Measurements from ENCODE around the gene INPP5A. TPM values are rescaled to one million over a fixed set of nuclear protein-coding genes. Genes with fewer than 3 reads are reported as not detected.

Gene INPP5A
- total RNA-seq, 1 donor from 2014 or later, result 36.4 TPM

DNA sequence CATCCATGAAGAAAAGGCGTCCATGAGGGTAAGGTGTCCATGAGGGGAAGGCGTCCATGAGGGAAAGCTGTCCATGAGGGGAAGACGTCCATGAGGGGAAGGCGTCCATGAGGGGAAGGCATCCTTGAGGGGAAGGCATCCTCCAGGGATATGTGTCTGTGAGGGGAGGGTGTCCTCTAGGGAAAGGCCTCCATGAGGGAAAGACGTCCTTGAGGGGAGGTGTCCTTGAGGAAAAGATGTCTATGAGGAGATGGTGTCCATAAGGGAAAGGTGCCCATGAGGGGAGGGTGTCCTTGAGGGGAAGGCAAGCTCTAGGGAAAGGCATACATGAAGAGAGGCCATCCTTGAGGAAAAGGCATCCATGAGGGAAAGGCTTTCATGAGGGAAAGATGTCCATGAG, 92.6 kb downstream of the INPP5A start:
- Mint-ChIP-seq H3K9me3 (ENCODE audit: unreplicated experiment) (no peaks in the 10 kb centered on the region), H3K36me3 (ENCODE audit: unreplicated experiment) (no peaks in the 10 kb centered on the region), H3K4me1 (ENCODE audit: unreplicated experiment) (peaks cover 55% of the 10 kb centered on the region), H3K4me3 (ENCODE audit: unreplicated experiment) (no peak overlapping the region), H3K27ac (ENCODE audit: unreplicated experiment) (no peak overlapping the region), H3K27me3 (ENCODE audit: unreplicated experiment) (no peaks in the 10 kb centered on the region)
- no peak for DNase-seq (ENCODE audit: extremely low spot score, unreplicated experiment)
- TF ChIP-seq, protein P1, sequence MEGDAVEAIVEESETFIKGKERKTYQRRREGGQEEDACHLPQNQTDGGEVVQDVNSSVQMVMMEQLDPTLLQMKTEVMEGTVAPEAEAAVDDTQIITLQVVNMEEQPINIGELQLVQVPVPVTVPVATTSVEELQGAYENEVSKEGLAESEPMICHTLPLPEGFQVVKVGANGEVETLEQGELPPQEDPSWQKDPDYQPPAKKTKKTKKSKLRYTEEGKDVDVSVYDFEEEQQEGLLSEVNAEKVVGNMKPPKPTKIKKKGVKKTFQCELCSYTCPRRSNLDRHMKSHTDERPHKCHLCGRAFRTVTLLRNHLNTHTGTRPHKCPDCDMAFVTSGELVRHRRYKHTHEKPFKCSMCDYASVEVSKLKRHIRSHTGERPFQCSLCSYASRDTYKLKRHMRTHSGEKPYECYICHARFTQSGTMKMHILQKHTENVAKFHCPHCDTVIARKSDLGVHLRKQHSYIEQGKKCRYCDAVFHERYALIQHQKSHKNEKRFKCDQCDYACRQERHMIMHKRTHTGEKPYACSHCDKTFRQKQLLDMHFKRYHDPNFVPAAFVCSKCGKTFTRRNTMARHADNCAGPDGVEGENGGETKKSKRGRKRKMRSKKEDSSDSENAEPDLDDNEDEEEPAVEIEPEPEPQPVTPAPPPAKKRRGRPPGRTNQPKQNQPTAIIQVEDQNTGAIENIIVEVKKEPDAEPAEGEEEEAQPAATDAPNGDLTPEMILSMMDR (IDR thresholded peaks at IDR 0.05), result no peak

DNA sequence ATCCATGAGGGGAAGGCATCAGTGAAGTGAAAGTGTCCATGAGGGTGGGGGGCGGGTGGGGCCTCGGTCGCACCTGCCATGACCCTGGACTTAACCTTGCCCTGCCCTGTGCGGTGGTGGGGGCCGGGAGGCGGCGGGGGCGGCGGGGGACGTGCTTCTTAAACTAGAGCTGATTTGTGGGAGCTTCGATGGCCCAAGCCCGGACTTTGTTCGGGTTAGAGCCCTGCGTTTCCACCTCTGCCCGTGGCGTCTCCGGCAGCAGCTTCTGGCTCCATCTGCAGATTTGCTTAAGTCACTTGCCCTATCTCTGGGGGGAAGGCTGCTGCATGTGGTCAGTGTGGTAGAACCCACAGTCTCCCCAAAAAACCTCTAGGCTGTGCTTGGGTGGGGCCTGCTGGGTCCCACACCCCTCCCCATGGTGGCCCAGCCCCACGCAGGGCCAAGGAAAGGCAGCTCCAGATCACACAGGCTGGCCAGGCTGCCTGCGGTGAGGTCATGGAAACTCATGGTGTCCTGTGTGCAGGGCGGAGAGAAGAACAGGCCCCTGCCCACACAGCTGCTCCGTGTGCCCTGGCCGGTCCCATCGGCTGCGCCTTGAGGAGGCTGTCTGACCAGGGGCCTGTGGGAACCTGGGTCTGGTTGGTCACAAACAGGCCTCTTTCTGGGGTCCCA, 93.2 kb downstream of the INPP5A start:
- H3K4me1 Mint-ChIP-seq (ENCODE audit: unreplicated experiment), result peaks cover 53% of the 10 kb centered on the region

DNA sequence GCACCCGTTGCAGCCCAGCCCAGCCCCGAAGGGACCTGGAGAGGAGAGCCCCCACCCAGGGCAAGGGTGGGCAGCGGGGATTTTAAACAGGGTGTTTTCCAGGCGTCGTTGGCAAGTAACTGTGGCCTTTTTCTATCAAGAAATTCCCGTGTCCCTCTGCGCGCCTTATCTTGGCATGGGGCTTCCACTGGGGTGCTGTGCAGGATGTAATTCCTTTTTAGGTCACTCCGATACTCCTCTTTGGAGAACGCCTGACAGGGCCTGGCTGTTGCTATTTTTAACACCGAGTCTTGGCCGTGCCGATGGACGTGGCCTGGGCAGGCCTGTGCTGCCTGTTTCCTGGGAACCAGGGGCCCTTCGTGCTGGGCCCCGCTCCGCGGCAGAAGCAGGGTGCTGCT, 93.8 kb downstream of the INPP5A start:
- Mint-ChIP-seq H3K4me3 (ENCODE audit: unreplicated experiment) (no peak overlapping the region), H3K4me1 (ENCODE audit: unreplicated experiment) (peaks cover 48% of the 10 kb centered on the region), H3K27ac (ENCODE audit: unreplicated experiment) (no peak overlapping the region), H3K9me3 (ENCODE audit: unreplicated experiment) (no peaks in the 10 kb centered on the region), H3K27me3 (ENCODE audit: unreplicated experiment) (no peaks in the 10 kb centered on the region), H3K36me3 (ENCODE audit: unreplicated experiment) (no peaks in the 10 kb centered on the region)
- DNase-seq (ENCODE audit: extremely low spot score, unreplicated experiment), result no peak
- TF ChIP-seq, protein P1 (IDR thresholded peaks at IDR 0.05), result no peak

More for the DNA sequence above, 93.2 kb downstream of the INPP5A start:
- TF ChIP-seq, protein P1 (IDR thresholded peaks at IDR 0.05), result no peak
- H3K27me3 Mint-ChIP-seq (ENCODE audit: unreplicated experiment), result no peaks in the 10 kb centered on the region
- no peak overlapping the region for H3K27ac Mint-ChIP-seq (ENCODE audit: unreplicated experiment)
- no peak overlapping the region for H3K4me3 Mint-ChIP-seq (ENCODE audit: unreplicated experiment)
- no peaks in the 10 kb centered on the region for H3K36me3 Mint-ChIP-seq (ENCODE audit: unreplicated experiment)
- no peak for DNase-seq (ENCODE audit: extremely low spot score, unreplicated experiment)
- H3K9me3 Mint-ChIP-seq (ENCODE audit: unreplicated experiment), result no peaks in the 10 kb centered on the region

DNA sequence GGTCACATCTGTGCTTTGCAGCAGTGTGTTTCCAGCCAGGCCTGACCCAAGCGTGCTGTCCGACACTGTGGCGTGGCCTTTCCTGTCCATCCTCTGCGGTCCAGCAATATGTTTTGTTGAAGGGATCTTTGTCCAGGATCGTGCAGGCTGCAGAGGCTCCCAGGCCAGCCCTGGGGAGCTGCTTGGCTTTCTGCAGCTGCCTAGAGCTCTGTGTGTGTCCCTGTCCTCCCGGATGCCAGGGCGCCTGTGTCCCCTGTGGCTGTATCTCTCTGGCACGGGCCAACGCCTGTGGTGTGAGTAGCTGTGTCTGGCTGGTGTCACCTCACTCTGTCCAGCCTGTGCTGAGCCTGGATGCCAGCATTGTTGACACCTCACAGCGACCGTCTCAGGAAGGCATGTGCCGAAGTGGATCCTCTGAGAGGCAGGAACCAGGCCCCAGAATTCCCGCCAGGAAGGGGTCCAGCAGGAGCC, 94.5 kb downstream of the INPP5A start:
- peak overlapping the region; percentile 14 for H3K27ac Mint-ChIP-seq (ENCODE audit: unreplicated experiment)
- no peaks in the 10 kb centered on the region for H3K27me3 Mint-ChIP-seq (ENCODE audit: unreplicated experiment)
- H3K36me3 Mint-ChIP-seq (ENCODE audit: unreplicated experiment), result no peaks in the 10 kb centered on the region
- H3K9me3 Mint-ChIP-seq (ENCODE audit: unreplicated experiment), result no peaks in the 10 kb centered on the region
- DNase-seq (ENCODE audit: extremely low spot score, unreplicated experiment), result no peak
- peaks cover 43% of the 10 kb centered on the region for H3K4me1 Mint-ChIP-seq (ENCODE audit: unreplicated experiment)
- TF ChIP-seq, protein P1 (IDR thresholded peaks at IDR 0.05), result no peak
- H3K4me3 Mint-ChIP-seq (ENCODE audit: unreplicated experiment), result no peak overlapping the region

DNA sequence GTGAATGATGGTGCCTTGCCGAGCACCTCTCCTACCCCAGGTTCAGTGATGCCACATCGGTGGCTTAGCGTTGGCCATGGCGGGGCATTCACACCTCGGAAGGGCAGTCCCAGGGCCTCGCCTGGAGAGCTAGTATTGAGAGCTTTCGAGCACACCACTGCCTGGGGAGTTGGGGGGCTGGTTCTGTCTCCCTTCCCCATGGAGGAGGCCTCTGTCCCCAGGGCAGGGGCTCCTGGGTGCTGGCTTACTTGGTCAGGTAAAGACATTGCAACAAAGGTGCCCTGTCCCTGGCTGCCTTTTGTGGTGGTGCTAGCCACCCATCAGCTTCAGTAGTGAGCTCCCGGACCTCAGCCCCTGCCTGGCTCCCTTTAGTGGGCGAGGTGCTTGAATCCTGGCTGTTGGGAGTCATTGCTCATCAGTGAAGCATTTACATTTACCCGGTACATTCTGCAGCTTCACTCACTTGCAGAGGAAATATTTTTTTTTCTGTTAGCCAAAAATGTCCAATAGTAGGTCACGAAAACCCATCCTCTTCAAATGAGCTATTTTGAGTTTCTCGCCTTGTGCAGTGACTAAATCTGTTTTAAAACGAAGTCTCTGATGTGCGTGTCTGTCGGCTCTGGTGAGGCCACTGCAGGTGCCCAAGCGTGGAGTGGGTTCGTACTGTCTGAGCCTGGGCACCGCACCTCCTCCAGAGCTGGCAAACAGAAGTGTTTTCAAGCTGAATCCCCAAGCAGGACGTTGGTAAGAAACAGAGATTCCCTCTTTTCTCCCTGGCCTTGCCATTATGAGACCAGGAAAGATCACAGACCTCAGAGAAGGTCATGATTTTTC, 95.5 kb downstream of the INPP5A start:
- peak overlapping the region; percentile 71 for H3K27ac Mint-ChIP-seq (ENCODE audit: unreplicated experiment)

More for the DNA sequence above, 95.5 kb downstream of the INPP5A start:
- Mint-ChIP-seq H3K4me1 (ENCODE audit: unreplicated experiment) (peaks cover 41% of the 10 kb centered on the region), H3K4me3 (ENCODE audit: unreplicated experiment) (no peak overlapping the region), H3K27me3 (ENCODE audit: unreplicated experiment) (no peaks in the 10 kb centered on the region), H3K9me3 (ENCODE audit: unreplicated experiment) (no peaks in the 10 kb centered on the region), H3K36me3 (ENCODE audit: unreplicated experiment) (no peaks in the 10 kb centered on the region)
- TF ChIP-seq, protein P1 (IDR thresholded peaks at IDR 0.05), result no peak
- no peak for DNase-seq (ENCODE audit: extremely low spot score, unreplicated experiment)

All from osteocyte (in vitro differentiated cells).